NCI-H69 (cell line): Measurements from ENCODE around the gene PROB1.
"Not testable (repeated sequence)": the region's sequence is repeated elsewhere in the genome, so short reads cannot be mapped to it uniquely, and the experiment has no call there.

Source experiments
- DNase-seq: peaks from one replicate; lab custom pipeline; 2025; lab: John Stamatoyannopoulos, UW

Gene PROB1

DNA sequence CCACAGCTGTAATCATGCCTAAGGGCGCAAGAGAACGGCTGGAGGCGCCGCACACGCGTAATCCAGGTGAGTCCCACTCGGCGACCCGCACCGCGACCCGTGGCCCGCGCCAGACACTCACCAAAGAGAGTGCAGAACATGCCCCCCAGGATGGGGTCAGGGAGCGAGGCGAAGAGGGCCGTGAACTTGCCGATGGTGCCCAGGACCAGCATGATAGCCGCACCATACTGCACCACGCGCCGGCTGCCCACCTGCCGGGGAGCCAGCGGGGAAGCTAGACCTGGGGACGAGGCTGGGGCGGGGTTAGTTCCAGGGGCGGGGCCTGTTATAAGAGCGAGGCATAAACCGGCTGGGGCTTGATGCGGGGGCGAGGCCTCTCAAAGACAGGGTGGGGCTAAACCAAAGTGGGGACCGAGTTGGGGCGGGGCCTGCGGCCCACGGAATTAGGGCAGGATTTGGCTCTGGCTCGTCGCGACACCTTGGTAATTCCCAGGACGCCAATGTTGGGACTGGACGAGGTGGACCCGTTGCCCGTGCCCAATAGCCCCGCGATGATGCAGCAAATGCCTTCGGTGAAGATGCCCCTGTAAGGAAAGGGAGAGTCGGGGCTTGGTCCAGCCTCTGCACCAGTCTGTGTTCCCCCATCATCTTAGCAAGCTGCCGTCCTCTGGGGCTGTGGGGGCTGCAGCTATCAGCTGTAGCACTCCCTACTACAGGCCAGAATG, 16.6 kb downstream of the PROB1 start:
- DNase-seq = no peak

DNA sequence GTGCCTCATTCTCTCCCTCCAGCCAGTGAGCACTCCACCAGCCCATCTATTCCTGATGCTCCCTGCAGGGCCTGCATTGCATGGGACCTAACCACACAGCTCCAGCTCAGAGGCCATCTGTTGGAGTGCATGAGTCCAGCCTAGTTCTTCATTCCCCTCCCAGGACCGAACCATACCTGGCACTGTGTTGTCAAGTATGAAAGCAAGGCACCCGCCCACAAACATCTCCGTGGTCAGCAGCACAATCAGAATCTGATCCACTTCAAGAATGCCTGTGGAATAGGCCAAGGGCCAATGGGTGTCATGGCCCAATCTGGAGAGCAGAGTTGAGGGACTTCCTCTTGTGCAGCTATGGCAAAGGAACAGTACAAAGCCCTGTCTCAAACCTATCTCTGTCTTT, 17.7 kb downstream of the PROB1 start:
- DNase-seq = no peak

DNA sequence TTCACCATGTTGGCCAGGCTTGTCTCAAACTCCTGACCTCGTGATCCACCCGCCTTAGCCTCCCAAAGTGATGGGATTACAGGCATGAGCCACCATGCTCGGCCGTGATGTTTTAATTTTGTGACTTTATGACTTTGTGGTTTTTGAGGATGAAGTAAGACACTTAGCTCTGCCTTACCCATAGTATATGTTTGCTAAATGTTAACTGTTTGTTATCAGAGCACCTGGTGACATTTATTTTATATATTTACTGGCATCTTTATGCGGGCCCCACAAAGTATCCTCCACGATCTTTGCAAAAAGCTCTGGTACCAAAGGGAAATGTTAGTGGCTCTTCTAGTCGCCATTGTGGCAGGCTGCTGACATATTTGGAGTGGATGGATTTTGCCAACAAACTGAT, 18.5 kb downstream of the PROB1 start:
- no peak for DNase-seq

DNA sequence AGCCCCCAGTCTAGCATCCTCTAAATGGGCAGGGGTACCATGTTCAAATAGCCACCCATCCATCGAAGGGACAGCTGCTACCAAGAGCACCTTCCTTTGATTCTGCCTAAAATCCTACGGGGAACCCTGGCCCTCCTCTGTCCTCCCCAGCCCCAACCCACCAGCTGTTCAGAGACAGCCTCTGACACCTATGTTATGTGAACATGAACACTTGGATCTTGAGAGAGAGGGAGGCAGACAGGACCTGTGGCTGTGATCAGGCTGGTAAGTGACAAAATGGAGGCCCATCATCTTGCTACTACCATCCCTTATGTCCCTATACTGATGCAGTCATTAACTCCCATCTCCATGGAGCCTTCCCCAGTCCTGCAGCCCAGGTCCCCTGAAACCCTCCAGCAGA, 20.0 kb downstream of the PROB1 start:
- DNase-seq = no peak

DNA sequence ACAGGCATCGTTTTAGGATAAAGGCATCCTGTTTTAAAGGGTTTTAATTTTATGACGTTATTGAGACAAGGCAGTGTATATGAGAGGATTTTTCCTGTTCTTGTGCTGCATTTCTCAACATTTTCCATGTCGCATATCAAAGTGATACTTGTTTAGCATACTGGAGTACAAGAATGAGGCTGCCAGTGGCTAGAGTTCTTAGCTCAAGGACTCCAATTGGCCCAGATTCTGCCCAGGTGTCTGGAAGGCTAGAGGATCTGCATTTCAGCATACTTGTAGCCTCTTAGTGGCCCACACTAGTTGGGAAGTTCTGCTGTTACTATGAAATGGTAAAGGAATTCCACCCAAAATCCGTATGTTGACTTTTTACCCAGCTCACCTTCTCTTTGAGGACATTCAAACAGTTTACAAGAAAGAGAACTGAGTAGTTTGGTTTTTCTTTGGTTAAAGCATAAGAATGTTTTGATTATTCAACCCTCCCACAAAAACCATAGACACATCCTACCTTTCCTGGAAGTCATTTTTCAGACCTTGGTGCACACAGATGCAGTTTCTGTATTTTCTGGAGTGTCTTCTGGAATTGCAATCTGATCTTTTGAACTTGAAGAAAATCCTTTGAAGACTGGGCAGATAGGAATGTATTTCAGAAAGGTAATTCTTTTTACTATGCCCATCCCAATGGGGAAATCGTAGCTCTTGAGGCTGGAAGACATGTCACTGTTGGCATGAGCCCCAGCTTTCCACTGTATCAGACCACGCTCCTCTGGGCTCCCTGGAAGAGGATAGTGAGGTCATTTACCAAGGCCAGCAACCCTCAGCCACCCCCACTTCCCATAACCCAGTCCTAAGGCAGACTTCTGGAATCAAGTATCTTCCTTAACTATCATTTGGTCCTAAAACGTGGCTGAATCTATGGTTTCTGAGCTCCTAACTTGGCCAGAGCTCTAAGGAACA, 23.1 kb downstream of the PROB1 start:
- DNase-seq = no peak

DNA sequence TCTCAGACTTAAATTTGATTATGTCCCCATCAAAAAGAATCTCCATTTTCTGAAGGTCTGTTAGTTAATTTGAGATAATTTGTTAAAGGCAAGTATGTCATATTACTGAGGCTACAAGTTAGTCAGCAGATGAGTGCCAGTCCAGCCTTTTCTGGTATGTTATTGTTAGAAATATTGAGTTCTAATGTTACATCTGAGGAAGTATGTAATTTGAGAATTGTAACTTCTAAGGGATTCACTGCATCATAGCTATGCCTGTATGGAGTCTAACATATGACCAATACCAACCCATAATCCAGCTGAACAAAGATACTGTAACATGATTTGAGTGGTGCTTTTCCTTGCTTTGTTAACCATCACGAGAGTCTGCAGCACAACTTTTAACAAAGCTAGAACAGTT, 25.7 kb downstream of the PROB1 start:
- DNase-seq = no peak

DNA sequence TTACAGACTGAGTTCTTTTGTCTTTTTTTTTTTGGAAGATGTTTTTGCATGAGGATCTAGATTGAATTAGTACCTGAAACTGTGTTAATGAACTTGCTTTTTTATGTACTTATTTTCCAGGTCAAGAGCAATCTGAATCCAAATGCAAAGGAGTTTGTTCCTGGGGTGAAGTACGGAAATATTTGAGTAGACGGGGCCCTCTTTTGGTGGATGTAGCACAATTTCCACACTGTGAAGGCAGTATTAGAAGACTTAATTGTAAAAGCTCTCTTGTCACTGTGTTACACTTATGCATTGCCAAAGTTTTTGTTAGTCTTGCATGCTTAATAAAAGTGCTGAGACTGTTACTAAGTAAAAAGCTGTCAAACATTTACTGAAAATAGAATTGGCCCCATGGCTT, 26.3 kb downstream of the PROB1 start:
- no peak for DNase-seq

DNA sequence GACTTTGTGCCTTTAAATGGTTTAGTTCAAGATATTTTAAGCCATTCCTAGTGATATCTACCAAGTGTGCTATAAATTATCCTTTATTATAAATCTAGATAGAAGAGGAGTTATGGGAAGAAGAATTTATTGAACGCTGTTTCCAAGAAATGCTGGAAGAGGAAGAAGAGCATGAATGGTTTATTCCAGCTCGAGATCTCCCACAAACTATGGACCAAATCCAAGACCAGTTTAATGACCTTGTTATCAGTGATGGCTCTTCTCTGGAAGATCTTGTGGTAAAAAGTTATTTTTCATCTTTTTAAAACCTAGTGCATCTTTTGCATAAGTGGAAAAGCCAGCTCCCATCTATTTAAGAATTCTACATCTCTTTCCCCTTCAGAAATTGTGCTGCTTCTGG, 30.4 kb downstream of the PROB1 start:
- no peak for DNase-seq

DNA sequence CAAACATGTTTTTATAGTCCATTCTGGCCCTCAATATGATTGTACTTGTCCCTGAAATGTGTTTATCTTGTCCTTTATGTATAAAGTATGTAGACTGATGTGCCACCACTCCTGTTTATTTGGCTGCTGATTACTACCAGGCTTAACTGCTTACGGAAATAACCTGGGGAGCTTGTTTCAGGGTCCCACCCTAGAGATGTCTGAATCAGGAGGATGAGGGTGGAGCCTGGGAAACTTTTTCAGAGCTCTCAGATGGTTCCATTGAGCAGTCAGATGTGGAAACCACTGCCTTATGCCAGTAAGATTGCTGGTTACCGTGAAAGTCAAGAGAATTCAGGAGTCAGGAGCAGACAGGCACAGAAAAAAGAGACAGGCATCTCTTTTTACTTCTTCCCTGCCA, 31.0 kb downstream of the PROB1 start:
- no peak for DNase-seq

DNA sequence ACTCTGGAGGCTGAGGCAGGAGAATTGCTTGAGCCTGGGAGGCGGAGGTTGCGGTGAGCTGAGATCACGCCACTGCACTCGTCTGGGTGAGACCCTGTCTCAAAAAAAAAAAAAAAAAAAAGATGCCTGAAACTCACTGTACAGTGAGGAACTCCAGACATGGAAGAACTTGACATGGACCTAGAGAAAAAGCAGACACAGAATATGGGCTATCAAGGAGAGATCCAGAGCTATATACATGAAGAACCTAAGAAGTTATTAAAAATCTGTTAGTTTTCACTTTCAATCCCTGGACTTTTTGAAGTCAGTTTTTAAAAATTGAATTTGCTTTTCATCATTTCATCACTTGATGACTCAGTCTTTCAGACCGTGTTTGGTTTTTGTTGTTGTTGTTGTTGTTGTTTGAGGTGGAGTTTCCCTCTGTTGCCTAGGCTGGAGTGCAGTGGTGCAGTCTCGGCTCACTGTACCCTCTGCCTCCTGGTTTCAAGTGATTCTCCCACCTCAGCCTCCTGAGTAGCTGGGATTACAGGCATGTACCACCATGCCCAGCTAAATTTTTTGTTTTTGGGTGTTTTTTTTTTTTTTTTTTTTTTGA, 33.0 kb downstream of the PROB1 start:
- no peak for DNase-seq

DNA sequence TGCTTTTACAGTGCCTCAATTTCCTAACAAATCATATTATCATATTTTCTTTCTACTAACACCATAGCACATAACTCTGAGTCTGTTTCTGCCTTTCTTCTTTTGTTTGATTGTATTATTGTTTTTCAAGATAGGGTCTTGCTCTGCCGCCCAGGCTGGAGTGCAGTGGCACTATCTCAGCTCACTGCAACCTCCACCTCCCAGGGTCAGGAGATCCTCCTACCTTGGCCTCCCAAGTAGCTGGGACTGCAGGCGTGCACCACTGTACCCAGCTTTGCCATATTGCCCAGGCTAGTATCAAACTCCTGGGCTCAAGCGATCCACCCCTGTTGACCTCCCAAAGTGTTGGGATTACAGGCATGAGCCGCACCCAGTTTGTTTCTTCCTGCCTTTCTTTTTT, 34.5 kb downstream of the PROB1 start:
- DNase-seq = no peak

DNA sequence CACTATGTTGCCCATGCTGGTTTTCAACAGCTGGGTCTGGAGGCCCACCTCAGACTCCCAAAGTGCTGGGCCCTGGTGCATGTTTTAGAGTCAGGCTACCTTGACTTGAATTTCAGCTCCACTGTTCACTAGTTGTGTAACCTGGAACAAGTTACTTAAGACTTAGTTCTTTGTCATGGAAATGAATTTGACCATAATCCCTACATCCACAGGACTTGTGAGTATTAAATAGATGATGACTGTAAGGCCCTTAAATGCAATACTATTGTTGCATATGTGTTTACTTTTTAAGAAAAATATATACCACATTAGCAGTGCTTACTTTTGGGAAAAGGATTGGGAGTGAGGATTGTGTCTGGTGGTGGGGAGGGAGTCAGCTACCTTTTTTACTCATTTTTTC, 36.8 kb downstream of the PROB1 start:
- no peak for DNase-seq

DNA sequence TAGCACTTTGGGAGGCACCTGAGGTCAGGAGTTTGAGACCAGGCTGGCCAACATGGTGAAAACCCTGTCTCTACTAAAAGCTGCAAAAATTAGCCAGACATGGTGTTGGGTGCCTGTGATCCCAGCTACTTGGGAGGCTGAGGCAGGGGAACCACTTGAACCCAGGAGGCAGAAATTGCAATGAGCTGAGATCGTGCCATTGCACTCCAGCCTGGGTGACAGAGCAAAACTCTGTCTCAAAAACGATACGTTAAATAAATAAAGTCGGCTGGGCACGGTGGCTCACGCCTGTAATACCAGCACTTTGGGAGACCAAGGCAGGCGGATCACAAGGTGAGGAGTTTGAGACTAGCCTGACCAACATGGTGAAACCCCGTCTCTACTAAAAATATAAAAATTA, 39.0 kb downstream of the PROB1 start:
- DNase-seq = not testable (repeated sequence)

DNA sequence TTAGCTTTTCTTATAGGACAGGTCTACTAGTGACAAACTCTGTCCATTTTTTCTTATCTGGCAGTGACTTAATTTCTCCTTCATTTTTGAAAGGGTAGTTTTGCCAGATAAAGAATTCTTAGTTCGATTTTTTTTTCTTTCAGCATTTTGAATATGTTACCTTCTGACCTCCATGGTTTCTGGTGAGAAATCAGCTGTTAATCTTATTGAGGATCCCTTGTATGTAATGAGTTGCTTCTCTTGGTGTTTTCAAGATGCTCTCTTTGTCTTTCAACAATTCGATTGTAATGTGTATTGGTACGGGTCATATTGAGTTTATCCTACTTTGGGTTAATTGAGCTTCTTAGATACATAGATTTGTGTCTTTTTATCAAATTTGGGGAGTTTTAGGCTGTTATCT, 40.7 kb downstream of the PROB1 start:
- no peak for DNase-seq

DNA sequence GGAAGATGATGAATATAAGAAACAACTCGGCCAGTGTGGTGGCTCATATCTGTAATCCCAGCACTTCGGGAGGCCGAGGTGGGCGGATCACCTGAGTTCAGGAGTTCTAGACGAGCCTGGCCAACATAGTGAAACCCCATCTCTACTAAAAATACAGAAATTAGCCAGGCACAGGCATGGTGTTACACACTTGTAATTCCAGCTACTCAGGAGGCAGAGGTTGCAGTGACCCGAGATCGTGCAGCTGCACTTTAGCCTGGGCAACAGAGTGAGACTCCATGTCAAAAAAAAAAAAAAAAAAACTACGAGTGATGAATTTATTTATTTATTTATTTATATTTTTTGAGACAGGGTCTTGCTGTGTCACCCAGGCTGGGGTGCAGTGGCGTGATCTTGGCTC, 47.0 kb downstream of the PROB1 start:
- not testable (repeated sequence) for DNase-seq

DNA sequence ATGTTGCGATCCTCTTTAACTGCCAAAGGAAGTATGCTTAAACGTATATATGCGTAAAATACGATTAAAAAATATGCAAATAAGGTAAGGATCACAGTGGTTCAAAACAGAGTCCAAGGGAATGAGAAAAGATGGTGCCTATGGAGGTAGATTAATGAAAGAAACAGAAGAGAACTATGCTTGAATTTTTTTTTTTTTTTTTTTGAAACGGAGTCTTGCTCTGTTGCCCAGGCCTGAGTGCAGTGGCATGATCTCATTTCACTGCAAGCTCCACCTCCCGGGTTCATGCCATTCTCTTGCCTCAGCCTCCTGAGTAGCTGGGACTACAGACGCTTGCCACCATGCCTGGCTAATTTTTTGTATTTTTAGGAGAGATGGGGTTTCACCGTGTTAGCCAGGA, 49.5 kb downstream of the PROB1 start:
- DNase-seq = not testable (repeated sequence)

DNA sequence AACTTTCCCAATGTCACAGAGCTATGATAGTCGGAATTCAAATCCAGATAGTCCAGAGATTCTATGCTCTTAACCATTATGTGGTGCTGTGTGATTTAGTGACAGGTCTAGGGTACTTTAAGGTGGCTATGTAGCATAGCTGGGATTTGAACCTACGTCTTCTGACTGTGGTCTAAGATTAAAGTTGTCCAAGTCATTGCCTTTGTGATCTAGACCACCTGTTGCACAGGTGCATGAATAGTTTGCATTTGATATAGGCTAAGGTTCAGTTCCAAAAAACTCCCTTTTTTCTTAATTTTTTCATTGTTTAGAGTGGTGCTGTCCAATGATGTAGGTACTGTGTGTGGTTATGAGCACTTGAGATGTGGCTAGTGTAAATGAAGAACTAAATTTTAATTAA, 50.7 kb downstream of the PROB1 start:
- no peak for DNase-seq

DNA sequence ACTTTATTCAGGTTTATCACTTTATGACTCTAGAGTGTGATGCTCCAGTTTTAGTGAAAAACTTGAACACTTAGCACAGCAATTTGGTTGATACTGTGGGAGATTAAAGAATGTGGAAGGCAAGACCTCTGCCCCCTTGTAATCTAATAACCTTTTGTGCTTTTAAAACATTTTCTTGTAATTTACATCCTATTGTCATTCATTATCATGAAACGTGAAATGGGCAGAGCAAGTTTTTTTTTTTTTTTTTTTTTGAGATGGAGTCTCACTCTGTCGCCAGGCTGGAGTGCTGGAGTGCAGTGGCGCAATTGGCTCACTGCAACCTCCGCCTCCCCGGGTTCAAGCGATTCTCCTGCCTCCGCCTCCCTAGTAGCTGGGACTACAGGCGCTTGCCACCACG, 51.4 kb downstream of the PROB1 start:
- DNase-seq = no peak

DNA sequence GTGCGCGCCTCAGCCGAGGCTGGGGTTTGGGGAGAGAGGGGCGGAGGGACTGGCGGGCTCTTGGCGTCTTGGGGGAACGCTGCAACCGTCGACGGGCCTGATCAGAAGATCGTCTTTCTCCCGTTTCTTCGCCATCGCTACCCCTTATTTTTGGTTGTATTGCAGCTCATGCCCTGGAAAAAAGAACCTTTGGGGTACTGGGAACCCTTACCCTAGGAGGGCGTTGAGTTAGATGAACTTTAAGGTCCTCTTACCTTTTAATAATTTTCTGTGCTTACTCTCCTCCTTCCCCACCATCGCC, 52.5 kb downstream of the PROB1 start:
- no peak for DNase-seq

DNA sequence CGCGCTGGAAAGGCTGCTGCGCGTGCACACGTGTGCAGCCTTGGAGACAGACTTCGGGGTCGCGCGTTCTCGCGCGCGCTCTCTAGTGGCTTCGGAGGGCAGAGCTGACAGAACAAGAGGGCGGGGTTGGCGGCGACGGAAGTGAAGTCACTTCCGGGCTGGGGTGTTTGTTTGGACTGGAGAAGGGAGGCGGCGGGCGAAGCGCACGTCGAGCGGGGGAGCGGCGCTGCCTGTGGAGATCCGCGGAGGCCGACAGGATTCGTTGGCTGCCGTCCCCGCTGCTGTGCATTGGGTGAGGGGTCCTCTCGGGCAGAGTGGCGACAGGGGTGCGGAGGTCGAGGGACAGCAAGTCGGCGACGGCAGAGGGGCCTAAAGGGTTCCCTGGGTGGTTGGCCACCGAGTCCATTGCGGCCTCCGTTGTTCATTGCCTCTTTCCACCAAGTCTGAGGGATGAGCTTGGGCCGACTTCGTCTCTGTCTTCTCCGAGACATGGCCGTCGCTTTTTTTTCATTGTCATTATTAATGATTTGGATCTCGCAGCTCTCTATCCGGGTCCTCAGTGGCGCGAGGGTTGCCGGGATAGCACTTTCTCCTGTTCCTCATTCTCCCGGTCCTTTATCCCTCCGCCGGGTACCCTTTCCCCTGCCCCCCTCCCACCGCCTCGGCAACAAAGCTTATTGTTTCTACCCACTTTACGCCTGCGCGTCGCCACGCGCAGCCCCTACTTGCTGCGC, 53.0 kb downstream of the PROB1 start, which contains the start of gene PAIP2:
TSS of gene PAIP2 (plus strand) at position 166 of the 734 bp plus-strand sequence. CDS start 21,931 bp downstream, outside the sequence.
- DNase-seq = peak; percentile 99

DNA sequence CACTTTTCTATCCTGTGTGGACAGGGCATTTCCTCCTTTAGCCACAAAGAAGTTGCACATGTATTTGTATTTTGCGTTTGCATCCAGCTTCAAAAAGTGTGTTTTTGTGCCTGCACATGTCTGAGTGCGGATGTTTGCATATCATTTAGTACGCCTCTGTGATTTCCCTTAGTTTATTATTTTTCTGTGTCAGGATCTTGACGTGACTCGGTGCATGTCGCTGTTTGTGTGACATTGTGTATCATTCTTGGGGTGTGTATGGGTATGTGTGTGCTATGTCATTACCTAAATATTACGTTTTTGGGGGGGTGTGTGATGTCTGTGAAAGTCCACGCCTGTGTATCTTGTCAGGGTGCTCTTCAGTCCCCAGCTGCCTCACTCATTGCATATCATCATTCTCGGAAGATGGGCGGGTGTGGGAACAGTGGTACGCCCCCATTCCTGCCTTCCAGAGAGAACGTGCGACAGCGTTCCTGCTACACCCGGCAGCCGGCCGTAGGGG, 53.7 kb downstream of the PROB1 start:
- no peak for DNase-seq
